NCI-H1105 treated with DMSO at 0.1 percent for 48 hours (cell line): ENCODE measurements around the gene PLEKHA8.
A peak's percentile ranks its signal among the peaks of the same experiment; 100 is the strongest.
"Not testable (repeated sequence)": the region's sequence is repeated elsewhere in the genome, so short reads cannot be mapped to it uniquely, and the experiment has no call there.

Source experiments
- DNase-seq: peaks from one replicate; lab custom pipeline; 2025; lab: John Stamatoyannopoulos, UW

Gene PLEKHA8

GRCh38 chr7:30066687-30067086 is 38.5 kb downstream of the PLEKHA8 start:
- DNase-seq = no peak

- peak; percentile 7 for DNase-seq
Observed at GRCh38 chr7:30068117-30068516, 39.9 kb downstream of the PLEKHA8 start.

DNA sequence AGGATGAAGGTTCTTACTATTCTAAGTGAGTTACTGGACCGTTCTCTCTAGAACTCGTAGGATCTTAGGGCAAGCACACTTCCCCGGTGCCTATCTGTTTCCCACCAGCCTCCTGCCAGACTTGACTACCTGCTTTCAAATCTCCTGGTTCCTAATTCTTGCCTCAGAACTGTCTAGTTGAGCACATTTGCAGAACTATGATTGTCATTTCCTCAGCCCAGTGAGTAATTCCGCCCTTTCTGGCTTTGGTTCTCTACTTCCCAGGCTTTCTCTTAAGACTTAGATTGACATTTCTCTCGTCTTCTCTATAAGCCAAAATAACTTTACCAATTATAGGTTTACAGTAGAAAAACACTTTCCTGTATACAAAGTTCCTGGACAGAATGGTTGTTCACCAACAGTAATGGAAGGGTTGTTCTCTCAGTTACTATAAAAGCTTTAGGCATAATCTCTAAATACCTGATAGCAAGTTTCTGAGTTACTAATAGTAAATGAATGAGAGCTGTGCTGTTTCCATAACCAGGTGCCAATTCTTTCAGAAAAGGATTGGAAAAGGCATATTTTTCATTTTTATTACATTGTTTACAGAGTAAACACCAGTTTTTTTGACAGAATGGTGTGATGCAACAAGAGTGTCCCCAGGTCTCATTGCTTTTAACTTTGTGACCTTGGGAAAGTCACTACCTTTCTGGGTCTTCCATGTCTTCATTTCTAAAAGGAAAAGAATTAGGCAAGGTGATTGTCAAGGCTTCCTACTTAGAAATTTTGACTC is 41.1 kb downstream of the PLEKHA8 start:
- DNase-seq = no peak

- no peak for DNase-seq
Observed at GRCh38 chr7:30070052-30070451, 41.8 kb downstream of the PLEKHA8 start.

DNA sequence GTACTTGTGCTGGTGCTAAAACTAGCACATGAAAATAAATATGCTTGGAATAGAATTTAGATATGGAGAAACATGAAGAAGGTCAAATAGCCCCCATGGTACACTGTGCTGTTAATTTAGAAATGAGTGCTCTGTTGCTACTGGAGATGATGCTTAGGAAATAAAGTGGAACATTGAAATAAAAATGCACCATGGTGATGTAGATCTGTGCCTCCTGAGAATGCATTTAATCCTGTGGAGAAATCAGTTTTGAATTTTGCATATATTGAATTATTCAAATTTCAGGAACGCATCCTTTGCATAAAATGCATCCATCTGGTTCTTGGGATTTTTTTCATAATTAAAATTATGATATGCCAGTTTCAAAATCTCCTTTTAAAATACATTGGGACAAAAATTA is 44.5 kb downstream of the PLEKHA8 start:
- DNase-seq = no peak

GRCh38 chr7:30074422-30075030 is 46.3 kb downstream of the PLEKHA8 start:
- peak; percentile 62 for DNase-seq

GRCh38 chr7:30076411-30076810 is 48.2 kb downstream of the PLEKHA8 start:
- DNase-seq = no peak

DNA sequence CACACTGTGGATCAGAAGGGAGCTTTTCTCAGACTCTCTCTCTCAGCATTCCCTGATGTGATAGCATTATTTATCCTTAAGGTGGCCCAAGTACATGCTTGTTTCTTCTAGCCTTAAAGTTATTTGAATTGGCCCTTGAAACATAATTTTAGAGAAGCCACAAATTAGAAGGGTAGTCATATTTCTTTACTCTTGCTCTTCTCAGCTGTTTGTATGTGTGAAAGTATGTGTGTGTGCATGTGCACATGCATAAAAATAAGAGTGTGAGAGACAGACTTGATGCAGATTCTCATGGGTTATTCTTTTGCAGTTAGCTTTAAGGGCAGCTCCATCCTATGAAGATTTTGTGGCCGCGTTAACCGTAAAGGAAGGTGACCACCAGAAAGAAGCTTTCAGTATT is 50.1 kb downstream of the PLEKHA8 start:
- DNase-seq = no peak

DNA sequence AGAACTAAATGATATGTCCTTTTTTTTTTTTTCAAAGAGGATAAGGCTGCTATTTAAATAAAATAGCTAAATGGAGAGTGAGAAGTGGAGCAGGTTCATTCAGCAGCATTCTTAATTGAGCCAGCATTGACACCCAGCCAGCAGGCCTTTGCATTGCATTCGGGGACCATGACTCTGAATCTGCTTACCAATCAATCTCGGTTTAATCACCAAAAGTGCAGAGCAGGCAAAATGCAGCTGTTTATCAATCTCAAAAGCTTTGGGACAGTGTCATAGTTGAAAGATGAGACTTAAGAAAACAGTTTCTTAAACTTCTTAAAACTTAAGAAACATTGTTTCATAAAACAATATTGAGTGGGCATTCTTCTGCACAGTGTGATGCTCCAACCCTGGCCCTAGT is 51.7 kb downstream of the PLEKHA8 start:
- DNase-seq = no peak

DNA sequence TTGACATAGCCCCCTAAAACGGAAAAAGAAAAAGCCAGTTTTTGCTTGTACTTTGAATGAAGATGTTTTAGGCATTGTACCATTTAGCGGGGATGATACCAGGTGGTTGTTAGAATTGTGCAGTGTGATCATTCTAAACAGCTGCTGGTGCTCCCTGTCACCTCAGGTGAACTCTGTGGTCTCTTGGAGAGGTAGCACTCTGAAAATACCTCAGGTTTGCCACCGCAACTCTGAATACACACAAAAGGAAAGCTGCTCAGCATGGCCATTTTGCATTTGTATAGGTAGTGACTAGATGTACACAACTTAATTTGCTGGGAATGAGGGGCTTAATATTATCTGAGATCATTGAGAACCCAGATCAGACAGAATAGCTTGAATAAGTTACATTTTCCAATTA is 52.6 kb downstream of the PLEKHA8 start:
- DNase-seq = no peak

- no peak for DNase-seq
Observed at GRCh38 chr7:30082686-30083085, 54.5 kb downstream of the PLEKHA8 start.

GRCh38 chr7:30083334-30083733 is 55.1 kb downstream of the PLEKHA8 start:
- DNase-seq = no peak

- DNase-seq = no peak
Observed at GRCh38 chr7:30084212-30084611, 56.0 kb downstream of the PLEKHA8 start.

DNA sequence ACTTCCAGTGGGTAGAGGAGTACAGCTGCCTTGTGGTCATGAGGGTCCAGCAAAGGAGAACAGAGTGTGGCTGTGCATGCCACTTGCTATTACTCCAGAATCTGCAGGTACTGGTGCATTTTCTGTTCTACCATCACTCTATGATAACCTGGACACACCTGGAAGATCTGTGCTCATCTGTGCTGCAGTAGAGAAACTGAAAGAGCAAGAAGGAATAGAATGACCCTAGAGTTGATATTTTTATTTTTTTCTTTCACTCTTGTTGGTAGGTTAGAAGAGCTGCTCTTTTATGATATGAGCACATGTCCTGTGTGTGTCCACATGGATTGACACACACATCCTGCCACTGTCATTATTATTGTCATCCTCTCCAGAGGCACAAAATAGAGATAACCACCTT is 58.3 kb downstream of the PLEKHA8 start:
- no peak for DNase-seq

GRCh38 chr7:30087371-30087770 is 59.2 kb downstream of the PLEKHA8 start:
- no peak for DNase-seq

DNA sequence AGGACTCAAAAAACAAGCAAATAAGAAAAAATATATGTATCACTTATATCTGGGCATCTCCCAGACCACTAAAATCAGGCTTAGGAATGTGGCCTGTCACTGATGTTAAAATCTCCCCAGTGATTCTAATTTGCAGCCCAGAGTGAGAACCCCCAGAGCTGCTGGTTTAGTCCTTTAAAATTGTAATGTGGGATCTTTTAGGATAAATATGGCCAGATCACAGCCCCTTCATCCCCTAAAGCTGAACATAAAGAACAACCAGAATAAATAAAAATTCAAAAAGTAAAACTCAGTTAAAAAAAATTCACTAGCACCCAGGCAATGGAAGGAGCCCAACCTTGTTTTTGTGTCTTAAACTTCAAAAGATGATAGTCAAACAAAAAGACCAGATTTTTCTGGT is 60.1 kb downstream of the PLEKHA8 start:
- no peak for DNase-seq

- no peak for DNase-seq
Observed at GRCh38 chr7:30090111-30090510, 61.9 kb downstream of the PLEKHA8 start.

DNA sequence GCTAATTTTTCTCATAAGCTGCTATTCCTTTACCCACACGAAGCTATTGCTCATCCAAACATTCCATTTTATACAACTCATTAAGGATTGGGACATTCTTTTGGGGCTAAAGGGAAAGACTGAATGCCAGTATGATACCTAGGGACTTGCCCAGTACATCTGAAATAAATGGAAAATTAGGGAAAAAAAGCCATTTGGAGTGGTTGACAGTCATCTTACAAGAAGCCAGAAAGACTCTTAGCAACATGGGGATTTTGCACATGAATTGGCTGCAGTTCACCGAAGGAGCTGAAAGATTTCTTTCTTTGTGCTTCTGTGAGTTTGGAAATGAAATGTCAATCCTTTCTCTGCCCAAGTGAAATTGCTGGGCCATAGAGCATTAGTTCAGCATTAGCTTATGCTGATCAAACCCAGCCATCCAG is 63.3 kb downstream of the PLEKHA8 start:
- no peak for DNase-seq

DNA sequence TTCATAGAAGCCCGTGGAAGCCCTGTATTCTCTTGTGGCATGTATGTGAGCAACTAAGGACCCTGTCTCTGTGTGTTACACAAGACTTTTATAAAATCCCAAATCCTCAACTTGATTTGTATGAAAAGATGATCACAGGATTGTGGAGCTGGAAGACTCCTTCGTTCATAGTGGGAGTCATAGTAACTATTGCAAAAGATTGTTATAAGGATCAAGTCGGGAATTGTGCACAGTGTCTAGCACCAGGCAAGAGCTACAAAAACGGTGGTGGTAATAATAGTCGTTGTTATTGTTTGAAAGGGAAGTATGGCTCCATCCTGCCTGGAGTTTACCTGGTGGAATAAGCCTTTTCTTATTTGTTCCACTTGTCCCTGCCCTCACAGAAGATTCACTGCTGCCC is 63.8 kb downstream of the PLEKHA8 start:
- no peak for DNase-seq

GRCh38 chr7:30093420-30093952 is 65.3 kb downstream of the PLEKHA8 start:
- DNase-seq = no peak

DNA sequence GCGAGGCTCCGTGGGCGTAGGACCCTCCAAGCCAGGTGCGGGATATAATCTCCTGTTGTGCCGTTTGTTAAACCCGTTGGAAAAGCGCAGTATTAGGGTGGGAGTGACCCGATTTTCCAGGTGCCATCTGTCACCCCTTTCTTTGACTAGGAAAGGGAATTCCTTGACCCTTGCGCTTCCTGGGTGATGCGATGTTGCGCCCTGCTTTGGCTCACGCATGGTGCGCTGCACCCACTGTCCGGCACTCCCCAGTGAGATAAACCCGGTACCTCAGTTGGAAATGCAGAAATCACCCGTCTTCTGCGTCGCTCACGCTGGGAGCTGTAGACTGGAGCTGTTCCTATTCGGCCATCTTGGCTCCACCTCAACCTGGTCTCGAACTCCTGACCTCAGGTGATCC is 70.4 kb downstream of the PLEKHA8 start:
- not testable (repeated sequence) for DNase-seq

DNA sequence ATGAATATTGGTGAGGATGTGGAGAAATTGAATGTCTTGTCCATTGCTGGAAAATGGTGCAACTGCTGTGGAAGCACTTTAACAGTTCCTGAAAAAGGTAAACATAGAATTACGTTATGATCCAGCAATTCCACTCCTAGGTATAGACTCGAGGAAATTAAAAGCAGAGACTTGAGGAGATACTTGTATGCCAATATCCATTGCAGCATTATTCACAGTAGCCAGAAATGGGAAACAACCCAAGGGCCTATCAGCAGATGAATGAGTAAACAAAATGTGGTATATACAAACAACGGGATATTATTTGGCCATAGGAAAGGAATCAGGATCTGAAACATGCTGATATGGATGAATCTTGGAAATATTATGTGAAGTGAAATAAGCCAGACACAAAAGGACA is 74.1 kb downstream of the PLEKHA8 start:
- DNase-seq = no peak

- DNase-seq = no peak
Observed at GRCh38 chr7:30104157-30104556, 75.9 kb downstream of the PLEKHA8 start.
